Gastroesophageal sphincter (tissue), 3 donors: ENCODE measurements around the gene SZT2.

ENCODE experiments used
- CTCF ChIP-seq, 4 experiments: fragments of 200-600 bp in 2 of 4; fragments of 450-650 bp in 2 of 4; sonication (generic) in 1 of 4; IDR thresholded peaks; one replicate each; pipeline ENCODE4 v1.5.1; 2017 to 2019; ENCODE audit warnings: antibody characterized with exemption in 4 of 4, mild to moderate bottlenecking in 2 of 4, moderate library complexity in 2 of 4
- EP300 ChIP-seq: sonication (generic); formaldehyde crosslinking; IDR thresholded peaks from one replicate; pipeline ENCODE4 v1.6.1; 2017; ENCODE audit warnings: antibody characterized with exemption, mild to moderate bottlenecking
- POLR2A ChIP-seq, 2 donors: fragments of 450-650 bp; IDR thresholded peaks; one replicate each; pipeline ENCODE4 v1.6.1; 2017; ENCODE audit warnings: antibody characterized with exemption in 2 of 2, mild to moderate bottlenecking in 2 of 2, moderate library complexity in 1 of 2
- POLR2AphosphoS5 ChIP-seq: sonication (generic); formaldehyde crosslinking; IDR thresholded peaks from one replicate; pipeline ENCODE4 v1.6.1; 2017; ENCODE audit warnings: antibody characterized with exemption

- TF ChIP-seq EP300 (no peak), POLR2AphosphoS5 (no peak), POLR2A (IDR thresholded peaks at IDR 0.05) (no peak), CTCF (IDR thresholded peaks at IDR 0.05) (no peak)
These were observed 80.2 kb downstream of the SZT2 start for GRCh38 chr1:43469932-43470331.
